Measurements from ENCODE around the gene KLF17.

Gene KLF17

DNA sequence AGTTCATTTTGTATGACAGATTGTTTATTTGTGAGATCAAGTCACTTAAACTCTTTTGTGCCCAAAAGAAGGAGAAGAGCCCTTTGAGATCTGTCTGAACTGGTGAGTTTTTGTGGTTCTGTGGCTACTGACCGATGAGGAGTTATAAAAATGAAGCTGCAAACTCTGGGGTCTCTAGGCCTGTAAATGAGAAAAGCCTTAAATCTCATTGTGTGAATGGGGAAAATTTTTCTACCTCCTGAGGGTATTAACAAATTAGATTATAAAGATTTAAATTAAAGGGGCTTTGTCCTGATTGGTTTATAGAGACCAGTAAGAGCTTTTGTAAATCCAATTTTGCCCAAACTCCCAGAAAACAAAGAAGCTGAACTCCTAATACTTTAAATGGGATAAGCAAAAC lies 9.7 kb upstream of the KLF17 start:
- Histone ChIP-seq H3K4me1 (ENCODE audit: low read length) (no peaks in the 10 kb centered on the region), H3K36me3 (replicated peaks; ENCODE audit: low read depth, low read length) (no peaks in the 10 kb centered on the region), H4K20me1 (ENCODE audit: insufficient read depth, low read length) (no peaks in the 10 kb centered on the region), H3K4me2 (ENCODE audit: low read length) (no peak overlapping the region), H2AFZ (ENCODE audit: low read depth, low read length) (no peak overlapping the region), H3K27ac (ENCODE audit: low read length) (no peak overlapping the region), H3K27me3 (ENCODE audit: low read depth, low read length) (peaks cover 9% of the 10 kb centered on the region; the same call in 1 of the 2 replicates), H3K9ac (ENCODE audit: low read length) (no peak overlapping the region), H3K9me3 (ENCODE audit: insufficient read depth, low read length) (no peaks in the 10 kb centered on the region), H3K79me2 (ENCODE audit: low read length) (no peaks in the 10 kb centered on the region), H3K4me3 (ENCODE audit: low read length) (no peak overlapping the region)
- TF ChIP-seq CTCF (IDR thresholded peaks at IDR 0.05; ENCODE audit: low read depth, low read length) (no peak), EZH2phosphoT487 (IDR thresholded peaks at IDR 0.05; ENCODE audit: low read depth) (no peak)

- H4K20me1 ChIP-seq (ENCODE audit: insufficient read depth, low read length), result no peaks in the 10 kb centered on the region
- H3K4me2 ChIP-seq (ENCODE audit: low read length), result no peak overlapping the region
- no peaks in the 10 kb centered on the region for H3K4me1 ChIP-seq (ENCODE audit: low read length)
- no peak overlapping the region for H3K4me3 ChIP-seq (ENCODE audit: low read length)
- peaks cover 9% of the 10 kb centered on the region; the same call in 1 of the 2 replicates for H3K27me3 ChIP-seq (ENCODE audit: low read depth, low read length)
- TF ChIP-seq CTCF (IDR thresholded peaks at IDR 0.05; ENCODE audit: low read depth, low read length) (no peak), EZH2phosphoT487 (IDR thresholded peaks at IDR 0.05; ENCODE audit: low read depth) (no peak)
- no peak overlapping the region for H2AFZ ChIP-seq (ENCODE audit: low read depth, low read length)
- H3K36me3 ChIP-seq (replicated peaks; ENCODE audit: low read depth, low read length), result no peaks in the 10 kb centered on the region
- no peak overlapping the region for H3K9ac ChIP-seq (ENCODE audit: low read length)
- H3K27ac ChIP-seq (ENCODE audit: low read length), result no peak overlapping the region
- H3K79me2 ChIP-seq (ENCODE audit: low read length), result no peaks in the 10 kb centered on the region
- no peaks in the 10 kb centered on the region for H3K9me3 ChIP-seq (ENCODE audit: insufficient read depth, low read length)
Measured at GRCh38 chr1:44110916-44111315, 7.7 kb upstream of the KLF17 start.

GRCh38 chr1:44111861-44112260 lies 6.8 kb upstream of the KLF17 start:
- Histone ChIP-seq H3K4me1 (ENCODE audit: low read length) (no peaks in the 10 kb centered on the region), H3K9me3 (ENCODE audit: insufficient read depth, low read length) (no peaks in the 10 kb centered on the region), H3K4me3 (ENCODE audit: low read length) (no peak overlapping the region), H3K36me3 (replicated peaks; ENCODE audit: low read depth, low read length) (no peaks in the 10 kb centered on the region), H3K27me3 (ENCODE audit: low read depth, low read length) (peaks cover 4% of the 10 kb centered on the region; the same call in 1 of the 2 replicates), H3K27ac (ENCODE audit: low read length) (no peak overlapping the region), H2AFZ (ENCODE audit: low read depth, low read length) (no peak overlapping the region), H3K4me2 (ENCODE audit: low read length) (no peak overlapping the region), H4K20me1 (ENCODE audit: insufficient read depth, low read length) (no peaks in the 10 kb centered on the region), H3K9ac (ENCODE audit: low read length) (no peak overlapping the region), H3K79me2 (ENCODE audit: low read length) (no peaks in the 10 kb centered on the region)
- TF ChIP-seq CTCF (IDR thresholded peaks at IDR 0.05; ENCODE audit: low read depth, low read length) (no peak), EZH2phosphoT487 (IDR thresholded peaks at IDR 0.05; ENCODE audit: low read depth) (no peak)

GRCh38 chr1:44112486-44112885 lies 6.1 kb upstream of the KLF17 start:
- H2AFZ ChIP-seq (ENCODE audit: low read depth, low read length), result no peak overlapping the region
- no peaks in the 10 kb centered on the region for H3K4me1 ChIP-seq (ENCODE audit: low read length)
- H3K4me3 ChIP-seq (ENCODE audit: low read length), result no peak overlapping the region
- no peaks in the 10 kb centered on the region for H3K9me3 ChIP-seq (ENCODE audit: insufficient read depth, low read length)
- H3K79me2 ChIP-seq (ENCODE audit: low read length), result no peaks in the 10 kb centered on the region
- H4K20me1 ChIP-seq (ENCODE audit: insufficient read depth, low read length), result no peaks in the 10 kb centered on the region
- H3K27me3 ChIP-seq (ENCODE audit: low read depth, low read length), result 0 out of 2 replicates have a peak, but pooled peaks cover 3% of the 10 kb centered on the region
- H3K9ac ChIP-seq (ENCODE audit: low read length), result no peak overlapping the region
- no peaks in the 10 kb centered on the region for H3K36me3 ChIP-seq (replicated peaks; ENCODE audit: low read depth, low read length)
- H3K27ac ChIP-seq (ENCODE audit: low read length), result no peak overlapping the region
- no peak for TF ChIP-seq CTCF (IDR thresholded peaks at IDR 0.05; ENCODE audit: low read depth, low read length)
- TF ChIP-seq EZH2phosphoT487 (IDR thresholded peaks at IDR 0.05; ENCODE audit: low read depth), result no peak
- H3K4me2 ChIP-seq (ENCODE audit: low read length), result no peak overlapping the region
